ENCODE measurements around the gene COL6A3.

DNA sequence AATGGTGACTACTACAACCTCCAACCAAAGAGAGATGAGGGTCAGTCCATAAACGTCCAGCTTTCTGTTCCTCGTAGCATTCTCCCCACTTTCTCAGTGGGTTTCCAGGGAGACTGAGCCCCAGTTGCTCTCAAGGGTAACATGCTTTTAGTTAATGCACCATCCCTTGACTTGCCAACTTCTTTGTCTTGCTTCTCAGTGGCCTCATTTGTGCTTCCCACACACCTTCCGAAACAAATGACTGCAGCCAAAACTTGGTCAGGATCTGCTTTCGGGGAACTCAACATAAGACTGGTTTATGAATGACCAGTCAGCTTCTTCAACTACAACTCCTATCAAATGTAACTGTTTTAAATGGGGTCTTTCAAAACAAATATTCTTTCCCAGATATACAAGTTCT lies 94.1 kb downstream of the COL6A3 start:
- TF ChIP-seq, protein P1, sequence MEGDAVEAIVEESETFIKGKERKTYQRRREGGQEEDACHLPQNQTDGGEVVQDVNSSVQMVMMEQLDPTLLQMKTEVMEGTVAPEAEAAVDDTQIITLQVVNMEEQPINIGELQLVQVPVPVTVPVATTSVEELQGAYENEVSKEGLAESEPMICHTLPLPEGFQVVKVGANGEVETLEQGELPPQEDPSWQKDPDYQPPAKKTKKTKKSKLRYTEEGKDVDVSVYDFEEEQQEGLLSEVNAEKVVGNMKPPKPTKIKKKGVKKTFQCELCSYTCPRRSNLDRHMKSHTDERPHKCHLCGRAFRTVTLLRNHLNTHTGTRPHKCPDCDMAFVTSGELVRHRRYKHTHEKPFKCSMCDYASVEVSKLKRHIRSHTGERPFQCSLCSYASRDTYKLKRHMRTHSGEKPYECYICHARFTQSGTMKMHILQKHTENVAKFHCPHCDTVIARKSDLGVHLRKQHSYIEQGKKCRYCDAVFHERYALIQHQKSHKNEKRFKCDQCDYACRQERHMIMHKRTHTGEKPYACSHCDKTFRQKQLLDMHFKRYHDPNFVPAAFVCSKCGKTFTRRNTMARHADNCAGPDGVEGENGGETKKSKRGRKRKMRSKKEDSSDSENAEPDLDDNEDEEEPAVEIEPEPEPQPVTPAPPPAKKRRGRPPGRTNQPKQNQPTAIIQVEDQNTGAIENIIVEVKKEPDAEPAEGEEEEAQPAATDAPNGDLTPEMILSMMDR (IDR thresholded peaks at IDR 0.05): no peak
- no peak for TF ChIP-seq MAFK (IDR thresholded peaks at IDR 0.05; ENCODE audit: partially characterized antibody)
- TF ChIP-seq, protein P2, sequence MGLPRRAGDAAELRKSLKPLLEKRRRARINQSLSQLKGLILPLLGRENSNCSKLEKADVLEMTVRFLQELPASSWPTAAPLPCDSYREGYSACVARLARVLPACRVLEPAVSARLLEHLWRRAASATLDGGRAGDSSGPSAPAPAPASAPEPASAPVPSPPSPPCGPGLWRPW (IDR thresholded peaks at IDR 0.05): no peak
- no peak for TF ChIP-seq ZFP36 (IDR thresholded peaks at IDR 0.05; ENCODE audit: borderline replicate concordance, partially characterized antibody)
- no peak for TF ChIP-seq ZC3H11A (IDR thresholded peaks at IDR 0.05)
- TF ChIP-seq PHF8 (IDR thresholded peaks at IDR 0.05; ENCODE audit: borderline replicate concordance, low read depth): no peak
- TF ChIP-seq JUN (IDR thresholded peaks at IDR 0.05): no peak
- no peak for TF ChIP-seq CEBPB (IDR thresholded peaks at IDR 0.05)
- TF ChIP-seq, protein P3, sequence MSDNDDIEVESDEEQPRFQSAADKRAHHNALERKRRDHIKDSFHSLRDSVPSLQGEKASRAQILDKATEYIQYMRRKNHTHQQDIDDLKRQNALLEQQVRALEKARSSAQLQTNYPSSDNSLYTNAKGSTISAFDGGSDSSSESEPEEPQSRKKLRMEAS (IDR thresholded peaks at IDR 0.05): no peak
- TF ChIP-seq CBX8 (IDR thresholded peaks at IDR 0.05): no peak
- no peak for TF ChIP-seq SMC3 (IDR thresholded peaks at IDR 0.05)
- TF ChIP-seq NR3C1 (IDR thresholded peaks at IDR 0.05): no peak
- TF ChIP-seq CBX2 (IDR thresholded peaks at IDR 0.05; ENCODE audit: borderline replicate concordance, low read depth): no peak
- TF ChIP-seq RNF2 (IDR thresholded peaks at IDR 0.05; ENCODE audit: borderline replicate concordance, low read depth): no peak
